Loucy (cell line): Measurements from ENCODE around the gene FBLN7.
A peak's percentile ranks its signal among the peaks of the same experiment; 100 is the strongest.

ENCODE experiments used
- H2AFZ ChIP-seq: fragments of 200-600 bp; sonication (generic); 2 replicates; pipeline ENCODE4 v1.6.0; 2016; ENCODE audit warnings: antibody characterized with exemption, mild to moderate bottlenecking, low read length, moderate library complexity
- H3F3A ChIP-seq: fragments of 200-600 bp; 2 replicates; pipeline ENCODE4 v1.6.0; 2016; ENCODE audit warnings: antibody characterized with exemption, low read depth, mild to moderate bottlenecking
- H3K27me3 ChIP-seq: fragments of 200-600 bp; sonication (generic); 2 replicates; pipeline ENCODE4 v1.6.1; 2014; ENCODE audit warnings: low read length, mild to moderate bottlenecking; ENCODE audit not compliant: insufficient read depth, poor library complexity, severe bottlenecking
- H3K36me3 ChIP-seq: fragments of 200-600 bp; sonication (generic); 2 replicates; pipeline ENCODE4 v1.6.1; 2016; ENCODE audit warnings: low read length; ENCODE audit not compliant: insufficient read depth
- H3K4me1 ChIP-seq: fragments of 200-600 bp; sonication (generic); 2 replicates; pipeline ENCODE4 v1.5.1; 2014; ENCODE audit warnings: low read length, mild to moderate bottlenecking; ENCODE audit not compliant: insufficient read depth, poor library complexity, severe bottlenecking
- H3K4me2 ChIP-seq: fragments of 200-600 bp; sonication (generic); 2 replicates; pipeline ENCODE4 v1.6.0; 2014; ENCODE audit warnings: antibody characterized with exemption, low read length, low read depth, mild to moderate bottlenecking; ENCODE audit not compliant: poor library complexity, severe bottlenecking
- H3K4me3 ChIP-seq: fragments of 200-600 bp; sonication (generic); 2 replicates; pipeline ENCODE4 v1.5.1; 2014; ENCODE audit warnings: low read length, mild to moderate bottlenecking, mixed read lengths; ENCODE audit not compliant: poor library complexity, severe bottlenecking
- H3K79me2 ChIP-seq: fragments of 200-600 bp; sonication (generic); 2 replicates; pipeline ENCODE4 v1.6.1; 2014; ENCODE audit warnings: low read length; ENCODE audit not compliant: insufficient read depth
- H3K9ac ChIP-seq: fragments of 200-600 bp; sonication (generic); 2 replicates; pipeline ENCODE4 v1.6.0; 2014; ENCODE audit warnings: mild to moderate bottlenecking, low read depth, low read length, moderate library complexity; ENCODE audit not compliant: poor library complexity, severe bottlenecking
- H3K9me2 ChIP-seq: fragments of 200-600 bp; sonication (generic); replicated peaks from 2 replicates; pipeline ENCODE4 v1.6.1; 2016; ENCODE audit warnings: low read depth, low read length, mixed read lengths
- H3K9me3 ChIP-seq: fragments of 200-600 bp; sonication (generic); 2 replicates; pipeline ENCODE4 v1.6.1; 2014; ENCODE audit warnings: mild to moderate bottlenecking, antibody characterized with exemption, low read length, low read depth; ENCODE audit not compliant: insufficient read depth
- H4K20me1 ChIP-seq: fragments of 200-600 bp; sonication (generic); 2 replicates; pipeline ENCODE4 v1.6.0; 2014; ENCODE audit warnings: antibody characterized with exemption, low read length, mild to moderate bottlenecking; ENCODE audit not compliant: insufficient read depth, poor library complexity, severe bottlenecking
- EZH2phosphoT487 ChIP-seq: fragments of 200-600 bp; IDR thresholded peaks from 2 replicates; pipeline ENCODE4 v1.6.1; 2018; ENCODE audit warnings: antibody characterized with exemption, mild to moderate bottlenecking, moderate library complexity, borderline replicate concordance
- TF ChIP-seq, protein P1 (sequence below): fragments of 200-600 bp; sonication (generic); conservative IDR thresholded peaks from 2 replicates; pipeline ENCODE4 v1.5.1; 2014; ENCODE audit warnings: mild to moderate bottlenecking, antibody characterized with exemption, low read length

Gene FBLN7

DNA sequence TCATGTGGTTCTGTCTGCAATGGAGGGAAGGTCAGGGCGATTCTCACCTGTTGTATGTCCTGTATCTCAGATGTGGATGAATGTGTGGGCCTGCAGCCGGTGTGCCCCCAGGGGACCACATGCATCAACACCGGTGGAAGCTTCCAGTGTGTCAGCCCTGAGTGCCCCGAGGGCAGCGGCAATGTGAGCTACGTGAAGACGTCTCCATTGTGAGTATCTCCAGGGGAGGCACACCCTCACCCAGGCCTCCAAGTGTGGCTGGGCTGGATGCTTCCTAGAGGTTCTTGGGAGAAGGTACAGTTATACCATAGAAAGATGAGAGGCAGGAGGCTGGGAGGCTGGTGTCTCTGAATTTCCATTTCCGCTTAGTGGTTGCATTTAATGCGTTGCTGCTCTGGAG is 46.9 kb downstream of the FBLN7 start:
- H4K20me1 ChIP-seq = no peaks in the 10 kb centered on the region

DNA sequence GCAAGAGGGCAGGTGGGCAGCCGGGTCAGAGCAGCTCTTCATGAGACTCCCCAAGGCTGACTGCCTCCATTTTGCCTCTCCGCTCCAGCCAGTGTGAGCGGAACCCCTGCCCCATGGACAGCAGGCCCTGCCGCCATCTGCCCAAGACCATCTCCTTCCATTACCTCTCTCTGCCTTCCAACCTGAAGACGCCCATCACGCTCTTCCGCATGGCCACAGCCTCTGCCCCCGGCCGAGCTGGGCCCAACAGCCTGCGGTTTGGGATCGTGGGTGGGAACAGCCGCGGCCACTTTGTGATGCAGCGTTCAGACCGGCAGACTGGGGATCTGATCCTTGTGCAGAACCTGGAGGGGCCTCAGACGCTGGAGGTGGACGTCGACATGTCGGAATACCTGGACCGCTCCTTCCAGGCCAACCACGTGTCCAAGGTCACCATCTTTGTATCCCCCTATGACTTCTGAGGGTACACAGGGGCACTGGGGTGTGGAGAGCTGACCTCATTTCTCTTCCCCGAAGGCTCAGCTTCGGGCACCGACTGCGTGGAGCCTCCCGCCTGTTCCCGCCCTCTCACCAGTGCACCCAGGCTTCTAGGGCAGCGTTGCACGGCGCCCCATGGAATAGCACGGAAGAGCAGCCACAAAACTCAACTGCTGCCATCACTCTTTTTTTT is 49.0 kb downstream of the FBLN7 start:
- Histone ChIP-seq H3K9ac (peak overlapping the region; percentile 59), H3K4me3 (peak overlapping the region; percentile 43), H3K4me1 (peaks cover 53% of the 10 kb centered on the region), H4K20me1 (no peaks in the 10 kb centered on the region), H3K36me3 (no peaks in the 10 kb centered on the region), H2AFZ (peak overlapping the region; percentile 67; the same call in 1 of the 2 replicates), H3K27me3 (no peaks in the 10 kb centered on the region), H3K79me2 (no peaks in the 10 kb centered on the region), H3K9me3 (no peaks in the 10 kb centered on the region), H3K9me2 (no peaks in the 10 kb centered on the region), H3F3A (no peaks in the 10 kb centered on the region), H3K4me2 (peak overlapping the region; percentile 71)
- TF ChIP-seq EZH2phosphoT487 = no peak
- TF ChIP-seq, protein P1, sequence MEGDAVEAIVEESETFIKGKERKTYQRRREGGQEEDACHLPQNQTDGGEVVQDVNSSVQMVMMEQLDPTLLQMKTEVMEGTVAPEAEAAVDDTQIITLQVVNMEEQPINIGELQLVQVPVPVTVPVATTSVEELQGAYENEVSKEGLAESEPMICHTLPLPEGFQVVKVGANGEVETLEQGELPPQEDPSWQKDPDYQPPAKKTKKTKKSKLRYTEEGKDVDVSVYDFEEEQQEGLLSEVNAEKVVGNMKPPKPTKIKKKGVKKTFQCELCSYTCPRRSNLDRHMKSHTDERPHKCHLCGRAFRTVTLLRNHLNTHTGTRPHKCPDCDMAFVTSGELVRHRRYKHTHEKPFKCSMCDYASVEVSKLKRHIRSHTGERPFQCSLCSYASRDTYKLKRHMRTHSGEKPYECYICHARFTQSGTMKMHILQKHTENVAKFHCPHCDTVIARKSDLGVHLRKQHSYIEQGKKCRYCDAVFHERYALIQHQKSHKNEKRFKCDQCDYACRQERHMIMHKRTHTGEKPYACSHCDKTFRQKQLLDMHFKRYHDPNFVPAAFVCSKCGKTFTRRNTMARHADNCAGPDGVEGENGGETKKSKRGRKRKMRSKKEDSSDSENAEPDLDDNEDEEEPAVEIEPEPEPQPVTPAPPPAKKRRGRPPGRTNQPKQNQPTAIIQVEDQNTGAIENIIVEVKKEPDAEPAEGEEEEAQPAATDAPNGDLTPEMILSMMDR = no peak

More for the DNA sequence above, 46.9 kb downstream of the FBLN7 start:
- H3F3A ChIP-seq = no peaks in the 10 kb centered on the region
- no peak overlapping the region for H3K4me2 ChIP-seq
- H3K36me3 ChIP-seq = no peaks in the 10 kb centered on the region
- no peaks in the 10 kb centered on the region for H3K27me3 ChIP-seq
- no peak overlapping the region for H2AFZ ChIP-seq
- H3K4me3 ChIP-seq = no peak overlapping the region
- H3K4me1 ChIP-seq = peaks cover 49% of the 10 kb centered on the region
- TF ChIP-seq EZH2phosphoT487 = no peak
- TF ChIP-seq, protein P1 = no peak
- no peaks in the 10 kb centered on the region for H3K9me2 ChIP-seq
- H3K79me2 ChIP-seq = no peaks in the 10 kb centered on the region
- no peak overlapping the region for H3K9ac ChIP-seq
- H3K9me3 ChIP-seq = no peaks in the 10 kb centered on the region

DNA sequence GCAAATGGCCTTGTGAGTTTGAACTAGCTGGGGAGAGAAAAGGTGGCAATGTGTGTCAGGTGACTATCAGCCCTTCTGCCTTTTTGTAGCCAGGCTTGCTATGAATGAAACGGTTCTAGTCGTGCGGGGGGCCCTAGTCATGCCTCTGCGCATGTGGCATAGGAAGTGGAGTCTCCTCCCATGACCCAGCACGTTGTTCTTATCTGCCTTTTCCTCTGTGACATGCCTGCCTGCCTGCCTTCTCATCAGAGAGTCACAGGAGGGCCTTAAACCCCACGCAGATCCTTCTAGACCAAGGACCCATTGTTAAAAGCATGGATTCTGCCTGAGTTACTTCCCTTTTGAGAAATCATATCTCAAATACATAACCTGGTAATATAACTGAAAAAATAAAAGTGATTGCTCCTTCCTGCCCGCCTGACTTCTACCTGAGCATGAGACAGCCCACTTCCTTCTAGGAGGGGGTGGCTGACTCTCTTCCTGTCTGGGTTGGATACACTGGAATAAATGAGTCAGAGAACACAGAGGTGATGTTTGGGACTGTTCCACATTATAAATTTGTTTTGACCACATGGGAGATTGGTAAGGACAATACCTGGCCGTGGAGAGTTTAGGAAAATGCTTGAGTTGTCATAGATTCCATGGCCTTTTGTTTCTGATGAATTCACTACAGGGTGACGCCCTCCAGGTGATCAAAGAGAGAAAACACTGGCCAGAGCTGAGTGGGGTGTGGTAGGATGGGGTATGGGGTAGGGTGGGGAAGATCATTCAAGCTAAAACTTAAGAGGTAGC is 49.8 kb downstream of the FBLN7 start:
- Histone ChIP-seq H3K36me3 (no peaks in the 10 kb centered on the region), H3K9me3 (no peaks in the 10 kb centered on the region), H3F3A (no peaks in the 10 kb centered on the region), H2AFZ (peak overlapping the region; percentile 67), H3K27me3 (no peaks in the 10 kb centered on the region), H3K9ac (peak overlapping the region; percentile 59), H4K20me1 (no peaks in the 10 kb centered on the region), H3K79me2 (no peaks in the 10 kb centered on the region), H3K4me2 (peak overlapping the region; percentile 71), H3K4me3 (peak overlapping the region; percentile 43), H3K9me2 (no peaks in the 10 kb centered on the region), H3K4me1 (peaks cover 58% of the 10 kb centered on the region)
- TF ChIP-seq, protein P1 = no peak
- TF ChIP-seq EZH2phosphoT487 = no peak
